LNCaP clone FGC (cell line): ENCODE measurements around the gene FBN1.

Experiments
- DNase-seq: peaks from one replicate; pipeline ENCODE4 v3.0.0-alpha.2; 2011; ENCODE audit warnings: low read depth
- H3K4me3 ChIP-seq: 2 replicates; pipeline ENCODE4 v1.5.1; 2011; ENCODE audit warnings: mild to moderate bottlenecking, low read depth, low read length, control low read depth
- CTCF ChIP-seq: IDR thresholded peaks from 2 replicates; pipeline ENCODE4 v1.5.1; 2012; ENCODE audit warnings: mild to moderate bottlenecking; ENCODE audit not compliant: control insufficient read depth, insufficient read depth; ENCODE audit errors: extremely low read depth

The FBN1 gene

GRCh38 chr15:48532946-48533345 lies 112.6 kb downstream of the FBN1 start:
- no peak for TF ChIP-seq CTCF
- DNase-seq = no peak
- H3K4me3 ChIP-seq = no peak overlapping the region

- H3K4me3 ChIP-seq = no peak overlapping the region
- no peak for TF ChIP-seq CTCF
- no peak for DNase-seq
These were observed 115.0 kb downstream of the FBN1 start for GRCh38 chr15:48530528-48530927.

- H3K4me3 ChIP-seq = no peak overlapping the region
- no peak for TF ChIP-seq CTCF
- no peak for DNase-seq
These were observed 116.6 kb downstream of the FBN1 start for GRCh38 chr15:48528921-48529320.

- H3K4me3 ChIP-seq = no peak overlapping the region
- DNase-seq = no peak
- no peak for TF ChIP-seq CTCF
These were observed 118.0 kb downstream of the FBN1 start for GRCh38 chr15:48527517-48527916.

DNA sequence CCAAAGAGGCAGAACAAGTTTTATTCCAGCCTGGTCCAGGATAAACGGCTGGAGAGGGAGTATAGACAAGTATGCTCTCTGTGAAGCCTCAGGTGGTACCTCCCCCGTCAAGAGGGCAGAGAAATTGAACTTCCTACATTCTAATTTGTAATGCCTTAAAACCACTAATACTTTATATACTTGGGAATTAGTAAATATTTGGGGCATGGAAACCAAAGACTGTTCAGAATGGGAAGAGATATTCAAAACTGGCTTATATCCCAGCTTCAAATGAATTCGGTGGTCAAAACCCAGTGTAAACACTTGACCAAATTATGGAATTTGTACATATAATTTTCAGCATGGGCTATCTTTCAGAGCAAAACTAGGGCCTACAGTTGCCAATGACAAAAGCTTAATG lies 122.6 kb downstream of the FBN1 start:
- no peak for DNase-seq
- TF ChIP-seq CTCF = no peak
- no peak overlapping the region for H3K4me3 ChIP-seq

- no peak for TF ChIP-seq CTCF
- DNase-seq = no peak
- no peak overlapping the region for H3K4me3 ChIP-seq
These were observed 123.4 kb downstream of the FBN1 start for GRCh38 chr15:48522123-48522522.

DNA sequence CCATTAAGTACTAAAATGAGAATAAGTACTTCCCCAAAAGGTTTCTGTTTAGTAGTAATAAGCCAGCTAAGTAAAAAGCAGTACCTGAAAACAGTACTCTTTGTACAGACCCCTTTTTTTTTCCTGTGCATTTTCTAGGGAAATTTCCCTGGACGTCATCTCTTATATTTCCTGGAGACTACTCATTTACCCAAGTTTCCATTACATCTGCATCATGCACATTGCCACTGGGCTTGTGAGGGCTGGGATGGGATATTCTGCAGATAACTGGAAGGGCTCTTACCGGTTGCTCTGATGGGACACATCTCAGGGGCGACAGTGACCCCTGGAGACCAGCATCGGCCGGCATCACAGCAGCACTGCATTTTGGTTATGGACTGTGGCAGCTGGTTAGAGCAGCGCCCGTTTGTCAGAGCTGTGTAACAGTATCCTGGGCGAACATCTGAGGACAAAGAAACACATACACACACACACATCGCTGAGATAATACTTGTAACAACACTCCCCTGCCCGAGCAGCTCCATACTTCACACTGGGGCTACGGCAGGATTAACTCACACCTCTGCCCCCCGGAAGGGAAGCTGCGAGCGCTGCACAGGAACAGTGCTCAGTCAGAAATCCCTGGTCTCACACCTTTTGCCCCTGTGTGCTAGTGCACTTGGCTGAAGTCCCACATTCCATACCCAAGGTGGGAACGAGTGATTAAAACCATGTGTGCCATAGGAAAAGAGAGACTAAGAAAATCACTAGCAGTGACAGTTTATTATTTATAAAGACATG lies 124.9 kb downstream of the FBN1 start:
- no peak overlapping the region for H3K4me3 ChIP-seq
- TF ChIP-seq CTCF = peak; percentile 55
- no peak for DNase-seq
